Measurements from ENCODE around the gene TMEM19.

TMEM19 gene

GRCh38 chr12:71671816-71672215 lies 14.1 kb upstream of the TMEM19 start:
- TF ChIP-seq CTCF (IDR thresholded peaks at IDR 0.05; ENCODE audit: insufficient read depth, low read length, poor library complexity, severe bottlenecking) (no peak), EZH2phosphoT487 (conservative IDR thresholded peaks at IDR 0.05; ENCODE audit: low read length) (no peak)
- H3K36me3 ChIP-seq (ENCODE audit: low read length): peaks cover 5% of the 10 kb centered on the region; the same call in 1 of the 2 replicates
- no peak overlapping the region for H3K4me2 ChIP-seq (ENCODE audit: low read depth, low read length, poor library complexity, severe bottlenecking)
- H3K27me3 ChIP-seq (ENCODE audit: low read length): no peaks in the 10 kb centered on the region
- no peak overlapping the region for H2AFZ ChIP-seq (ENCODE audit: low read depth, low read length, severe bottlenecking)
- no peaks in the 10 kb centered on the region for H3K9me3 ChIP-seq (ENCODE audit: insufficient read depth, low read length)
- no peaks in the 10 kb centered on the region; the same call in 1 of the 2 replicates for H3F3A ChIP-seq (ENCODE audit: insufficient read depth)
- no peak overlapping the region for H3K27ac ChIP-seq (ENCODE audit: low read depth, low read length)
- no peaks in the 10 kb centered on the region for H3K79me2 ChIP-seq (ENCODE audit: insufficient read depth, low read length)
- no peak overlapping the region for H3K9ac ChIP-seq (ENCODE audit: low read length)
- no peak overlapping the region for H3K4me3 ChIP-seq (ENCODE audit: insufficient read depth, low read length, poor library complexity, severe bottlenecking)
- no peaks in the 10 kb centered on the region for H4K20me1 ChIP-seq (ENCODE audit: low read depth, low read length)
- no peaks in the 10 kb centered on the region for H3K9me2 ChIP-seq (replicated peaks; ENCODE audit: insufficient read depth, low read length)

- Histone ChIP-seq H2AFZ (ENCODE audit: low read depth, low read length, severe bottlenecking) (no peak overlapping the region), H3K79me2 (ENCODE audit: insufficient read depth, low read length) (peaks cover 10% of the 10 kb centered on the region; the same call in 1 of the 2 replicates), H3K4me3 (ENCODE audit: insufficient read depth, low read length, poor library complexity, severe bottlenecking) (no peak overlapping the region), H3F3A (ENCODE audit: insufficient read depth) (peaks cover 20% of the 10 kb centered on the region), H3K27me3 (ENCODE audit: low read length) (no peaks in the 10 kb centered on the region), H3K4me2 (ENCODE audit: low read depth, low read length, poor library complexity, severe bottlenecking) (no peak overlapping the region), H3K9me3 (ENCODE audit: insufficient read depth, low read length) (no peaks in the 10 kb centered on the region), H3K27ac (ENCODE audit: low read depth, low read length) (no peak overlapping the region), H3K36me3 (ENCODE audit: low read length) (no peaks in the 10 kb centered on the region), H3K9me2 (replicated peaks; ENCODE audit: insufficient read depth, low read length) (no peaks in the 10 kb centered on the region), H3K9ac (ENCODE audit: low read length) (no peak overlapping the region), H4K20me1 (ENCODE audit: low read depth, low read length) (no peaks in the 10 kb centered on the region)
- no peak for TF ChIP-seq EZH2phosphoT487 (conservative IDR thresholded peaks at IDR 0.05; ENCODE audit: low read length)
- TF ChIP-seq CTCF (IDR thresholded peaks at IDR 0.05; ENCODE audit: insufficient read depth, low read length, poor library complexity, severe bottlenecking): no peak
Measured at GRCh38 chr12:71682466-71682865, 3.4 kb upstream of the TMEM19 start.

- Histone ChIP-seq H4K20me1 (ENCODE audit: low read depth, low read length) (no peaks in the 10 kb centered on the region), H3K79me2 (ENCODE audit: insufficient read depth, low read length) (peaks cover 18% of the 10 kb centered on the region; the same call in 1 of the 2 replicates), H3K9me3 (ENCODE audit: insufficient read depth, low read length) (no peaks in the 10 kb centered on the region), H3K9ac (ENCODE audit: low read length) (no peak overlapping the region), H3K27ac (ENCODE audit: low read depth, low read length) (no peak overlapping the region), H3F3A (ENCODE audit: insufficient read depth) (peaks cover 27% of the 10 kb centered on the region), H3K36me3 (ENCODE audit: low read length) (no peaks in the 10 kb centered on the region), H3K27me3 (ENCODE audit: low read length) (no peaks in the 10 kb centered on the region), H3K9me2 (replicated peaks; ENCODE audit: insufficient read depth, low read length) (no peaks in the 10 kb centered on the region), H2AFZ (ENCODE audit: low read depth, low read length, severe bottlenecking) (no peak overlapping the region), H3K4me3 (ENCODE audit: insufficient read depth, low read length, poor library complexity, severe bottlenecking) (no peak overlapping the region), H3K4me2 (ENCODE audit: low read depth, low read length, poor library complexity, severe bottlenecking) (no peak overlapping the region)
- no peak for TF ChIP-seq EZH2phosphoT487 (conservative IDR thresholded peaks at IDR 0.05; ENCODE audit: low read length)
Measured at GRCh38 chr12:71683633-71684032, 2.2 kb upstream of the TMEM19 start.

- Histone ChIP-seq H3K36me3 (ENCODE audit: low read length) (no peaks in the 10 kb centered on the region), H3K79me2 (ENCODE audit: insufficient read depth, low read length) (peaks cover 23% of the 10 kb centered on the region; the same call in 1 of the 2 replicates), H2AFZ (ENCODE audit: low read depth, low read length, severe bottlenecking) (no peak overlapping the region), H3K27ac (ENCODE audit: low read depth, low read length) (no peak overlapping the region), H3K9ac (ENCODE audit: low read length) (no peak overlapping the region), H3K4me2 (ENCODE audit: low read depth, low read length, poor library complexity, severe bottlenecking) (no peak overlapping the region), H4K20me1 (ENCODE audit: low read depth, low read length) (no peaks in the 10 kb centered on the region), H3K9me2 (replicated peaks; ENCODE audit: insufficient read depth, low read length) (no peaks in the 10 kb centered on the region), H3F3A (ENCODE audit: insufficient read depth) (peaks cover 31% of the 10 kb centered on the region), H3K9me3 (ENCODE audit: insufficient read depth, low read length) (no peaks in the 10 kb centered on the region), H3K4me3 (ENCODE audit: insufficient read depth, low read length, poor library complexity, severe bottlenecking) (no peak overlapping the region), H3K27me3 (ENCODE audit: low read length) (no peaks in the 10 kb centered on the region)
- no peak for TF ChIP-seq EZH2phosphoT487 (conservative IDR thresholded peaks at IDR 0.05; ENCODE audit: low read length)
- no peak for TF ChIP-seq CTCF (IDR thresholded peaks at IDR 0.05; ENCODE audit: insufficient read depth, low read length, poor library complexity, severe bottlenecking)
Measured at GRCh38 chr12:71684081-71684480, 1.8 kb upstream of the TMEM19 start.

Measured in SU-DHL-6 (cell line).